ENCODE measurements around the gene CD74. TPM values are rescaled to one million over a fixed set of nuclear protein-coding genes. Genes with fewer than 3 reads are reported as not detected.

CD74 gene
- total RNA-seq: not detected in 2 replicates
- long read RNA-seq: 0 reads

- Mint-ChIP-seq H3K36me3 (ENCODE audit: unreplicated experiment) (no peaks in the 10 kb centered on the region), H3K27me3 (ENCODE audit: unreplicated experiment) (peaks cover 3% of the 10 kb centered on the region), H3K4me1 (ENCODE audit: unreplicated experiment) (peaks cover 7% of the 10 kb centered on the region), H3K4me3 (ENCODE audit: unreplicated experiment) (no peak within 1 kb of the TSS), H3K9me3 (ENCODE audit: unreplicated experiment) (no peaks in the 10 kb centered on the region), H3K27ac (ENCODE audit: unreplicated experiment) (no peak within 1 kb of the TSS)
- no peak for DNase-seq (ENCODE audit: extremely low spot score, unreplicated experiment)
- TF ChIP-seq CTCF (IDR thresholded peaks at IDR 0.05): no peak
Observed at GRCh38 chr5:150412319-150413175, at the start of gene CD74. Gene CD74, minus strand, starts transcription at chr5:150412910. Its CDS starts 161 bp downstream, at chr5:150412749.

GRCh38 chr5:150461231-150461630, 48.5 kb upstream of the CD74 start:
- no peaks in the 10 kb centered on the region for H3K36me3 Mint-ChIP-seq (ENCODE audit: unreplicated experiment)
- peaks cover 24% of the 10 kb centered on the region for H3K4me1 Mint-ChIP-seq (ENCODE audit: unreplicated experiment)
- no peak for DNase-seq (ENCODE audit: extremely low spot score, unreplicated experiment)
- H3K9me3 Mint-ChIP-seq (ENCODE audit: unreplicated experiment): no peaks in the 10 kb centered on the region
- no peak overlapping the region for H3K4me3 Mint-ChIP-seq (ENCODE audit: unreplicated experiment)
- no peak for TF ChIP-seq CTCF (IDR thresholded peaks at IDR 0.05)
- H3K27me3 Mint-ChIP-seq (ENCODE audit: unreplicated experiment): no peaks in the 10 kb centered on the region
- H3K27ac Mint-ChIP-seq (ENCODE audit: unreplicated experiment): no peak overlapping the region

DNA sequence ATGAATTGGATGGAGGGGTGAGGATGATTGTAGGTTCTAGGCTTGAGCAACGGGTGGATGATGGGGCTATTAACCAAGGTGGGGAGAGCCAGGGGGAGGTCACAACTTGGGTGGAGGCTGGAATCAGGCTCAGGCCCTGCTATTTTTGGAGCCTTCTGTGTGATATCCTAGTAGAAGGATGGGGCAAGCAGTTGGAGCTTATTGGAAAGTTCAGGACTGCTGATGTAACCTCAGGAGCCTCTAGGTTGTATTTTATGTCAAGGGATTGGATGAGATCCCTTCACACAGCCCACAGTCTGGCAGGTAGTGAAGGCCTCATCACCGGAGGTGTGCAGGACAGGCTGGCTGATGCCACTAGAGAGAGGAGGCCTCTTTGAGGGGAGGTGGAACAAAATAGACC, 48.1 kb upstream of the CD74 start:
- no peaks in the 10 kb centered on the region for H3K27me3 Mint-ChIP-seq (ENCODE audit: unreplicated experiment)
- H3K9me3 Mint-ChIP-seq (ENCODE audit: unreplicated experiment): no peaks in the 10 kb centered on the region
- H3K4me1 Mint-ChIP-seq (ENCODE audit: unreplicated experiment): peaks cover 21% of the 10 kb centered on the region
- no peaks in the 10 kb centered on the region for H3K36me3 Mint-ChIP-seq (ENCODE audit: unreplicated experiment)
- no peak for TF ChIP-seq CTCF (IDR thresholded peaks at IDR 0.05)
- H3K27ac Mint-ChIP-seq (ENCODE audit: unreplicated experiment): no peak overlapping the region
- no peak overlapping the region for H3K4me3 Mint-ChIP-seq (ENCODE audit: unreplicated experiment)
- DNase-seq (ENCODE audit: extremely low spot score, unreplicated experiment): no peak

DNA sequence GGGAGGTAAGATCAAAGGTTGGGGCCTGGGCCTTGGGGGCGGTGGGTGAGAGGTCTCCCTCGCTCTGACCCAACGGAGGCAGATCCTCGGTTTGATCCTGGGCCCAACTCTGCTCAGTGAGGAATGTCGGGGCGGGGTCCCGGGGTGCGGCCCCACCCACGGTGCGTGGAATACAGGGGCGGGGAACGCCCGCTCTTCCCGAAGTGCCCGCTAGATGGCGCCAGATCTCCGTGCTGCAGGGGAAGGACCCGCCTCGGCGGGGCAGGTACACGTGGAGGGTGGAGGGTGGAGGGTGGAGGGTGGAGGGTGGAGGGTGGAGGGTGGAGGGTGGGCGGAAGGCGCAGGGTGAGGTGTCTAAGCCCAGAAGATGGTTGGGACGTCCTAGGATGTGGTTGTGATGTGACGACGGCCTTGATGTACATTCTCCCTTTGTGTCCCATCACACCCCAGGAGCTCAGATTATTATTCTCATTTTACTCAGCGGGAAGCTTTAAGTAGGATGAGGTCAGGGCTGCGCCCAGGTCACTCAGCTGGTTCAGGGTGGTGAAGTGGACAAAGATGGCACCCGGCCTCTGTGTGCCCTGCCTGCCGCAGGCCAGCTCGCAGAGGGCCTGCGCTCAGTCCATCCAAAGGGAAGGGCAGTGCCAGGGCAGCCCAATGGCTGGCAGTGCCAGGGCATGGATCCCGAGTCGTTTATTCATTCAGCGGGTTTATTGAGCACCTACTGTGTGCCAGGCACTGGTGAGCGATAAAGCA, 46.3 kb upstream of the CD74 start:
- peaks cover 13% of the 10 kb centered on the region for H3K4me1 Mint-ChIP-seq (ENCODE audit: unreplicated experiment)
- no peak overlapping the region for H3K27ac Mint-ChIP-seq (ENCODE audit: unreplicated experiment)
- H3K27me3 Mint-ChIP-seq (ENCODE audit: unreplicated experiment): no peaks in the 10 kb centered on the region
- DNase-seq (ENCODE audit: extremely low spot score, unreplicated experiment): peak; percentile 95
- H3K4me3 Mint-ChIP-seq (ENCODE audit: unreplicated experiment): peak overlapping the region; percentile 26
- no peaks in the 10 kb centered on the region for H3K36me3 Mint-ChIP-seq (ENCODE audit: unreplicated experiment)
- no peaks in the 10 kb centered on the region for H3K9me3 Mint-ChIP-seq (ENCODE audit: unreplicated experiment)
- TF ChIP-seq CTCF (IDR thresholded peaks at IDR 0.05): peak; percentile 88

All from osteocyte (in vitro differentiated cells).